ENCODE measurements around the gene ZNF214.

- no peak for TF ChIP-seq CTCF (IDR thresholded peaks at IDR 0.05)
- TF ChIP-seq POLR2A (IDR thresholded peaks at IDR 0.05) = no peak
Measured at GRCh38 chr11:6988506-6988905, 31.6 kb downstream of the ZNF214 start.
